Activated T-cell treated with anti-CD3 and anti-CD28 coated beads, Interleukin-2, amount 50 U/mL, for 72 hours (primary cell): ENCODE measurements around the gene NPAS3. TPM values are rescaled to one million over a fixed set of nuclear protein-coding genes. Genes with fewer than 3 reads are reported as not detected.

Source experiments
- ATAC-seq, 2 donors: fragments of 150-1000 bp; cut with Tn5 transposase; replicated peaks in 1 of 2; 2 replicates each; pipeline ENCODE4 v1.10.0; 2021; ENCODE audit warnings: moderate library complexity in 2 of 2, mild to moderate bottlenecking in 1 of 2
- DNase-seq, 2 donors: peaks; one replicate each; pipeline ENCODE4 v3.0.0; 2021 to 2022; ENCODE audit warnings: mixed read lengths in 1 of 2
- H3K27ac Mint-ChIP-seq: one replicate; pipeline ENCODE4 v1.8.0; 2022; ENCODE audit warnings: mild to moderate bottlenecking, moderate library complexity, mixed read lengths
- H3K27me3 Mint-ChIP-seq: one replicate; pipeline ENCODE4 v1.8.0; 2022; ENCODE audit warnings: low read depth, mixed read lengths
- H3K36me3 Mint-ChIP-seq, 2 donors: one replicate each; pipeline ENCODE4 v1.8.0; 2022; ENCODE audit warnings: mixed read lengths in 2 of 2, mild to moderate bottlenecking in 1 of 2; ENCODE audit not compliant: insufficient read depth in 2 of 2
- H3K4me1 Mint-ChIP-seq: one replicate; pipeline ENCODE4 v1.8.0; 2022; ENCODE audit warnings: low read depth, mixed read lengths
- H3K4me3 Mint-ChIP-seq, 2 donors: one replicate each; pipeline ENCODE4 v1.8.0; 2022; ENCODE audit warnings: mild to moderate bottlenecking in 2 of 2, mixed read lengths in 2 of 2, moderate library complexity in 2 of 2
- H3K9me3 Mint-ChIP-seq, 2 donors: one replicate each; pipeline ENCODE4 v1.8.0; 2022; ENCODE audit warnings: mixed read lengths in 2 of 2
- total RNA-seq, 2 donors: library from RNA; stranded (reverse); gene quantifications; one replicate each; pipeline ENCODE4 v1.2.3, GENCODE V29; 2022

NPAS3 gene
- total RNA-seq, 2 donors from 2014 or later, result not detected

DNA sequence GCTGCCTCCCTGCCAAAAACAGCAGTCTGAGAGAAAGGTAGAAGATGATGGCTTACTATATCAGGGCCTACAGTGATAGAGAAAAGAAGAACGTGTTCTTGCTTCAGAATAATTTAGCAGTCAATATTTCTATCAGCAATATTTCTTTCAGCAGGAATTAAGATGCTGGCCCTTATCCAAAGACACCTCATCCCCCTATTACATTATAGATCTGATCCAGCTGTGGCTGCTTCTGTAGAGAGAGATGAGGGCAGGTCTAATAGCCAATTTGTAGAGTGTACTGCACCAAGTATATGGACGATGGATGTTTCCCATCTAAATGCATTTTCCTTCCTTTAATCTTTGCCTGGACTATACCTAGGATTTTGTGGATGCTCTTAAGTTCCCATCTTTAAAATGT, 451.7 kb downstream of the NPAS3 start:
- Mint-ChIP-seq H3K9me3 (no peaks in the 10 kb centered on the region), H3K4me1 (no peaks in the 10 kb centered on the region), H3K27ac (no peak overlapping the region), H3K36me3 (no peaks in the 10 kb centered on the region), H3K27me3 (no peaks in the 10 kb centered on the region), H3K4me3 (no peak overlapping the region)
- DNase-seq, result no peak
- ATAC-seq, result no peak

DNA sequence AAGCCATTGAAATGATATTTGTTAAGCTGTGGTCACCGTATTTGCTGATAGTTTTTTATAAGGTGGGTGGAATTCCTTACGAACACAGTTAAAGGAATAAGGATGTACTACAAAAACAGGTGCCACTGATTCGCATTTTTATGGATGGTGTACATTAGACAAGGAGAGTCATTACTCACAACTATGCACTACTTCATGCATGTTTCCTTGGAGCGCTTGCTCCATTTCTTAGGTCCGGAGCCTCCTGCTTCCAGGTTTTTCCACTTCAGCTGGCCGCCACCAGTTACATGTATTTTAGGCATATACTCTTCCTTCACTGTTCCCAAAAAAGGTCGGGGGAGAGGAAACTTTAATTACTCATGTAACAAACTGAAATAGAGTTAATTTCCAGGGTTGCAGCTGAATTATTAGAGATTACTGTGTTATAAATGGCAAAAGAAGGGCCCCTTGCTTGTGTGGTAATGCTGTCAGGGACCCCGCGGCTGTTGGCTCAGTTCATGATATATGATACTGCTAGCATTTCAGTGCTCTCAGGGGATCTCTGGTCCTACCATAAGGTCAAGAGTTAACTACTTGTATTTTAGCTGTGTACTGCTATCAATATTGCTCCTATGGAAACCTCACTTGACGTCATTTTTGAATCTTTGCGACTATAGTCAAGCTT, 454.7 kb downstream of the NPAS3 start:
- DNase-seq (no peak), ATAC-seq (no peak)
- no peaks in the 10 kb centered on the region for H3K36me3 Mint-ChIP-seq
- H3K4me3 Mint-ChIP-seq, result no peak overlapping the region
- H3K9me3 Mint-ChIP-seq, result no peaks in the 10 kb centered on the region
- no peak overlapping the region for H3K27ac Mint-ChIP-seq
- no peaks in the 10 kb centered on the region for H3K4me1 Mint-ChIP-seq
- H3K27me3 Mint-ChIP-seq, result no peaks in the 10 kb centered on the region

DNA sequence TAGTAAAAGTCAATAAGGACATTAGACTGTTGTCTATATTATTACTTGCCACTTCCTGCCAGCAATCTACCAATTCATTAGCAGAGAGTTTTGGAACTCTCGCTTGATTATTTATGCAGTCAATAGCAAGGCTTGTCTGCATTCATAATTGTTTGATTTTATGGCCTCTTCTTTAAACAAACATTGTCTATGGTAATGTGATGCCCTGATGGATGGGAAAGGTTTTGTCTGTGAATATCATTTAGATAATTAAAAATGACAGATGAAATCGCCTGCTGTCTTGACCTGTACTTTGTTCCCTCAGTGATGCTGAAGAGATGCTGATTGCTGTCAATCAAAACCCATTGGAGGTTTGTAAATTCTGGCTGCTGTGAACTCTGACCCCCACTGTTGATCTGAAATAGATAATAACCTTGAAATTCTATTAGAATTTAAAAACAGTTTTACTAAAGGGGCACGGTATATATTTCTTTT, 455.3 kb downstream of the NPAS3 start:
- Mint-ChIP-seq H3K9me3 (no peaks in the 10 kb centered on the region), H3K4me3 (no peak overlapping the region), H3K27ac (no peak overlapping the region), H3K27me3 (no peaks in the 10 kb centered on the region), H3K4me1 (no peaks in the 10 kb centered on the region), H3K36me3 (no peaks in the 10 kb centered on the region)
- DNase-seq (no peak), ATAC-seq (no peak)

DNA sequence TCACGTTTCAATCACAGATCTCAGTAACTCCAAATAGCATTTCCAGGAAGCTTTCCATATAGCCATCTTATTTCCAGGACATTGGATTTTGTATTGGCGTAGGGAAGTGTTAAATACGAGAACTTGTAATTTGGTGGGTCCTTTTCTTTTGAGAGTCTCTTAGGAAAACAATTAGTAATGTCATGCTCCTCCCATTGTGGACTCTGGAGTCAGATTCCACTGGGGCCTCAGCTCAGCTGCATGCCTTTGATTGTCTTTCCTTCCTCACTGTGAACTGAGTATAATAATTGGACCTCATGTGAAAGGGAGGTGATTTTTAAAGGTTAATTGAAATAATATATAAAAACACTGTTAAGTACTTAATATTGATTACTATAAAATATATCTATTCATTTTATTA, 462.6 kb downstream of the NPAS3 start:
- Mint-ChIP-seq H3K36me3 (no peaks in the 10 kb centered on the region), H3K4me1 (no peaks in the 10 kb centered on the region), H3K4me3 (no peak overlapping the region), H3K27ac (no peak overlapping the region), H3K27me3 (no peaks in the 10 kb centered on the region), H3K9me3 (peaks cover 0 to 2% of the 10 kb centered on the region in 2 donors)
- no peak for ATAC-seq
- no peak for DNase-seq

DNA sequence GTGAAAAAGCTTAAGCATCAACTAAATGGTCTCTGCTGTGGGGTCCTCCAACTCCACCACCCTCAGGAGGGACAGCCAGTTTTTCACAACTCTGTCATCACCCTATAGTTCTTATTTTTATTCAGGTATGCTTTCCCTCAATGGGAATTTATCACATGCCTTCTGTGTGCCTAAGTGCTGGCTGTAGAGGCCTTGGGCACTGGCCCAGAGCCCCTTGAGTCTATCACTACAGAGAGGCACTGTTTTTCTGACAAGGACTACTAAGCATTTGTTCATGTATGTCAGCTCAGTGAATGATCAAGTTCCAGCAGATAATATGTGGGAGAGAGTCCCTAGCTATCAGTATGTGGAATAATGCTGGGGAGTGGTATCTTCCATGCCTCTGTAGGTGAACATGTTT, 463.9 kb downstream of the NPAS3 start:
- H3K4me1 Mint-ChIP-seq, result no peaks in the 10 kb centered on the region
- DNase-seq (no peak), ATAC-seq (no peak)
- no peak overlapping the region for H3K4me3 Mint-ChIP-seq
- H3K9me3 Mint-ChIP-seq, result peaks cover 1 to 2% of the 10 kb centered on the region in 2 donors
- no peaks in the 10 kb centered on the region for H3K36me3 Mint-ChIP-seq
- H3K27me3 Mint-ChIP-seq, result no peaks in the 10 kb centered on the region
- no peak overlapping the region for H3K27ac Mint-ChIP-seq

DNA sequence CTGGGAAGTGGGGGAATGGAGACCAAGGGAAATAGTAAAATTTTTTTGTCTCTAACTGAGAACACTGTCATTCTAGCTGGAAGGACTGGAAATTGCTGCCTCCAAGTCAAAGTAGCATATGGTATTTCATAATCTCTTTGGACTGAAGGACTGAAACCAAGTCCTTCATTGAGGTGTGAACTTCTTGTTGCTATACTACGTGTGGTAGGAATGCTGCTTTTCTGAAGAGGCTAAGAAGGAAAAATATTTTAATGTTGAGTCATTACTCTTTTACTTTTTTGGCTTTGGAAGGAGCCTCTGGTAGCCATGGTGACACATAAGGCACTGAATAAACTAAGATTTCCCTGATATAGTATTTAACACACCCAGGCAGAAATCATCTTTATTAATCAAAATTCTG, 465.4 kb downstream of the NPAS3 start:
- no peak for DNase-seq
- Mint-ChIP-seq H3K4me1 (no peaks in the 10 kb centered on the region), H3K9me3 (peaks cover 2% of the 10 kb centered on the region in 2 donors), H3K27me3 (no peaks in the 10 kb centered on the region), H3K36me3 (no peaks in the 10 kb centered on the region), H3K27ac (no peak overlapping the region), H3K4me3 (no peak overlapping the region)
- no peak for ATAC-seq

DNA sequence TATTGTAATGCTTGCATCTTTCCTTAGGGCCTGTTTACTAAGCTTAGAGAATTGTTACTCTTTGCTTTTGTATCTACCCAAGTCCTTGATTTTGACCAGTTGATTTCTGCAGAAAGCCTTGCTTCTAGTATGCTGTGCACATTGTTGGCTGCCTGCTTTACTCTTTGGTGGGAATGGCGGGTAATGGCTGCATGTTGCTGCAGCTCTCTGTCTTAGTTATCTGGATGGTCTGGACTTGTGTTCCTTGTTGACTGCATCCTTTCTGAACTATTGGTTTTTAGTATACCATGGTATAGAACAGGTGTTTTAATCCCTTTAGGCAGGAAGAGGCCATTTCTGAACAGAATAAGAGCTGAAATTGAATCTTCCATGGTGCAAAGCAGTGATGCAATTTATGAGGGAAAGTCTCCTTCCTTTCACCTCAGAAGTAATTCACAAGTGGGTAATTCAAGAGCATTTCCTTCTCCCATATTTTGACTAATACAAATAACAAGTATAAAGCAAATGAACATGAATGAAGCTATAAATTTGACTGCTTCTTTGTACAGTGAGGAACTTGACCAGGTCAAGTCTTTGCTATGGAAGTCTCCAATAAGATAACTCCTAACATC, 466.4 kb downstream of the NPAS3 start:
- no peak overlapping the region for H3K27ac Mint-ChIP-seq
- no peaks in the 10 kb centered on the region for H3K27me3 Mint-ChIP-seq
- peaks cover 2% of the 10 kb centered on the region in 2 donors for H3K9me3 Mint-ChIP-seq
- H3K4me3 Mint-ChIP-seq, result no peak overlapping the region
- ATAC-seq (no peak), DNase-seq (no peak)
- H3K36me3 Mint-ChIP-seq, result no peaks in the 10 kb centered on the region
- no peaks in the 10 kb centered on the region for H3K4me1 Mint-ChIP-seq

DNA sequence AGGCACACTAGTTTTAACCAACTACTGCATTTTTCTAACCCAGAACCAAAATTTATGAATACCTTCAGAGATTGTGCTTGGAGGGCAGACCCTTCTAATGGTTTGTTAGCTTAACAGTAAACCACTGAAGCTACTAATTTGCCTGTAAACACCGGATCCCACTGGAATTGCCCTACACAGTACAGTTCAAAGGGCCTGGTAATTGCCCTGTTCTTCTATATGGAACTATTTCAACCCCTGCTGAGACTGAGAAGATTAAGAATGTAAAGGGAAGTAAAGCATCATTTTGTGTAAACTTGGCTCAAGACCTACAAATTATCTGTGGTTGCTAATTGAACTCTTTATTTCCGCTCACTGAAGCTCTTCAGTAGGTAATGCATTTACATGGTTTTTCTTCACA, 468.1 kb downstream of the NPAS3 start:
- no peaks in the 10 kb centered on the region for H3K27me3 Mint-ChIP-seq
- no peak for ATAC-seq
- H3K9me3 Mint-ChIP-seq, result peaks cover 2% of the 10 kb centered on the region in 2 donors
- no peak overlapping the region for H3K27ac Mint-ChIP-seq
- no peaks in the 10 kb centered on the region for H3K4me1 Mint-ChIP-seq
- H3K4me3 Mint-ChIP-seq, result no peak overlapping the region
- H3K36me3 Mint-ChIP-seq, result no peaks in the 10 kb centered on the region
- DNase-seq, result no peak

DNA sequence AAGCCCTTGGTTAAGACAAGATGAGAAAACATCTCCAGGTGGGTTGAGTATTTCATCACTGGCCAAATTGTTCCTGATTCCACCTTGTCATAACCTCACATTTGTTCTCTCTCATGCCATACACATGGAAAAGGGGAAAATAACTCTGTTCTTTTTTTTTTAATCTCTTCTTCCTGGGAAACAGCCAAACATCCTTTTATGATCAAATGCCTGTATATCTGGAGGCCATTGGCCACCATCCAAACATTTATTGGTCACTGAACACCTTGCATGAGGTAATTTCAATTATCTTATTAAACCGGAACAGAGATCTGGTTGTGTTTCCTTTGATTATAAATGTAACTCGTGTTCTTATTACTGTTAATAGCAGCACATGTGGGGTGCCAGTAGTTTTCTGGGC, 469.6 kb downstream of the NPAS3 start:
- no peaks in the 10 kb centered on the region for H3K36me3 Mint-ChIP-seq
- H3K9me3 Mint-ChIP-seq, result peaks cover 2% of the 10 kb centered on the region in 2 donors
- no peak overlapping the region for H3K4me3 Mint-ChIP-seq
- no peak for DNase-seq
- no peaks in the 10 kb centered on the region for H3K4me1 Mint-ChIP-seq
- H3K27ac Mint-ChIP-seq, result no peak overlapping the region
- no peaks in the 10 kb centered on the region for H3K27me3 Mint-ChIP-seq
- ATAC-seq, result no peak

DNA sequence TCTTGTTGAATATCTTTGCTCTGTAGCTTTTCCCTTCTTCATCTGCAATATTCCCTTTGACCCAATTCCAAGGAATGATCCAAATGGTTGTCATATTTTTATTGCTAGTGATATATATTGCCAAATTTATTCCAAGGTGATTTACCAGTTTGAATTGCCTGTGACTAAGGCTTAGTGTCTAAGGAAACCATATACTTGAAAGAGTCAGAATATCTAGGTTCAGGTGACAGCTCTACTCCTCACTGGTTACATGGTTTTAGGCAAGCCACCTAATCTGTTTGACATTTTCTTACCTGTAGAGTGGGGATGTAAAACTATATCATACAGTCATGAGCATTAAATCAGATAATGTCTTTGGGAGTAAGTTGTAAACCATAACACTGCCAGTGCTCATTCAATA, 473.8 kb downstream of the NPAS3 start:
- no peak for DNase-seq
- Mint-ChIP-seq H3K9me3 (peaks cover 0 to 2% of the 10 kb centered on the region in 2 donors), H3K4me1 (no peaks in the 10 kb centered on the region), H3K4me3 (no peak overlapping the region), H3K27ac (no peak overlapping the region), H3K36me3 (no peaks in the 10 kb centered on the region), H3K27me3 (no peaks in the 10 kb centered on the region)
- no peak for ATAC-seq

DNA sequence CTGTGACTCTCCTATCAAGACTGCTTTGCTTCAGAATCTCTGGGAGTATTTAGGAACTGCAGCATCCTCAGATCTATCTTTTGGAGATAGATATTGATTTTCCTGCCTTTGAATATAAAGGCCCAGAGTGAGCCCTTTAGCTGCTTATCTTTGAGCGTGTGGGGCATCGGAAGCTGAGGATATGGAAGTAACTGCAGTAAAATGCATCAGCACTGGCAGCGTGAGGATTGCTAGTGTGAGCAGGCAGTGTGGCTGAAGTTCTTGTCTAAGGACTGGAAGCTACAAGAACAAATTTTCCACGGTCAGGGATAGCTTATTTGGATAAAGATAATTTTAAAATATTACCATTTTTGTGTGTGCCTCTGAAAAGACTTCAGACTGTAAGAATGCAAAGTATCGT, 474.7 kb downstream of the NPAS3 start:
- no peaks in the 10 kb centered on the region for H3K36me3 Mint-ChIP-seq
- no peaks in the 10 kb centered on the region for H3K27me3 Mint-ChIP-seq
- ATAC-seq, result no peak
- H3K4me1 Mint-ChIP-seq, result no peaks in the 10 kb centered on the region
- no peak overlapping the region for H3K4me3 Mint-ChIP-seq
- DNase-seq, result no peak
- no peak overlapping the region for H3K27ac Mint-ChIP-seq
- no peaks in the 10 kb centered on the region for H3K9me3 Mint-ChIP-seq

DNA sequence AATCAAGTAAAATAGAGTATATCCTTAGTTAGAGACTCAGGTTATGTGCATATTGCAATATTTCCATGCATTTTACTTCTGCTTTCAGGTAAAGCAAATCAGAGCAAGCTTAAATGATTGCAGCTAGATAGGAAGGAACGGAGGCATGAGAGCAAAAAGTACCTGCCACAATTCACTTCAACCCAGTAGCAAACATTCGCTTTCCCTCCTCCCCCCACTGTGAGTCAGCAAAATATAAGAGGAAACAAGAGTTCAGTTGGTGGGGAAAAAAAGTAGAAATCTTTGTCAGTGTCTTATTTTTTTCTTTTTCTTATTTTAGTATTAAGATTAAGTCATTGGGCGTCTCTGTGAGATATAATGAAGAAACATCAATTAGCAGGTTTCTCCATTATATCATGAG, 475.4 kb downstream of the NPAS3 start:
- Mint-ChIP-seq H3K4me1 (no peaks in the 10 kb centered on the region), H3K27me3 (no peaks in the 10 kb centered on the region), H3K36me3 (no peaks in the 10 kb centered on the region), H3K4me3 (no peak overlapping the region), H3K9me3 (no peaks in the 10 kb centered on the region), H3K27ac (no peak overlapping the region)
- DNase-seq, result no peak
- no peak for ATAC-seq

DNA sequence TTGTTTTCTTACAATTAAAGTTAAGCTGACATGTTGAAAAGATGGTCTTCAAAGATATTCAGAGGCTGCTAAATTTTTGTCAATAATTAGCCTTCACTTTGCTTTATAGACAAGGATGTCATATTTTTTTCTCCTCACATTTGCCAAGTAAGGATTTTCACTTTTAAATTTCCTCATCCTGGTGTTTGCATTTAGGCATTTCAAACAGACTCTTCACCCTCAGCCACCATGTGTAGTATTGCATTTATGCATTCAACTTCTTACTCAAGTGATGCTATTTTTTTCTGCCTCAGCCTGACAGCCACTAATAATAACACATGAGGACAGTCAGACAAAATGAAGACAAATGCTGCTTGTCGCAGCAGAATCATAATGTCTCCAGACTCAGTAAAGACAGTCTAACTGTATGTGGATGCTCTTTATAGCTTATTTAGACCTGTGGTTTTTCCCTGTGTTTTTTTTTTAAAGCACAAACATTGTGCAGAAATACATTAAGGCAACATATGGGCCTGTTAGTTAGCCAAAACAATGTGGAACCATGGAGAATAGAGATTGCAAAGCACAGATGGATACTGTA, 481.5 kb downstream of the NPAS3 start:
- DNase-seq, result no peak
- Mint-ChIP-seq H3K36me3 (no peaks in the 10 kb centered on the region), H3K9me3 (no peaks in the 10 kb centered on the region), H3K4me3 (no peak overlapping the region), H3K4me1 (no peaks in the 10 kb centered on the region), H3K27me3 (no peaks in the 10 kb centered on the region), H3K27ac (no peak overlapping the region)
- ATAC-seq, result no peak
